Measurements from ENCODE around the gene SF3A2.

SF3A2 gene

GRCh38 chr19:2274185-2274711, 37.6 kb downstream of the SF3A2 start:
- no peak for TF ChIP-seq CTCF (IDR thresholded peaks at IDR 0.05; ENCODE audit: low read depth, low read length)
- H3K36me3 ChIP-seq = peaks cover 37% of the 10 kb centered on the region
- H3K9me3 ChIP-seq (ENCODE audit: severe bottlenecking) = no peaks in the 10 kb centered on the region
- no peak overlapping the region for H3K4me3 ChIP-seq (ENCODE audit: low read depth, low read length)
- DNase-seq = no peak
- H3K27me3 ChIP-seq (ENCODE audit: insufficient read depth, low read depth, severe bottlenecking) = no peaks in the 10 kb centered on the region
- no peak overlapping the region for H3K27ac ChIP-seq

DNA sequence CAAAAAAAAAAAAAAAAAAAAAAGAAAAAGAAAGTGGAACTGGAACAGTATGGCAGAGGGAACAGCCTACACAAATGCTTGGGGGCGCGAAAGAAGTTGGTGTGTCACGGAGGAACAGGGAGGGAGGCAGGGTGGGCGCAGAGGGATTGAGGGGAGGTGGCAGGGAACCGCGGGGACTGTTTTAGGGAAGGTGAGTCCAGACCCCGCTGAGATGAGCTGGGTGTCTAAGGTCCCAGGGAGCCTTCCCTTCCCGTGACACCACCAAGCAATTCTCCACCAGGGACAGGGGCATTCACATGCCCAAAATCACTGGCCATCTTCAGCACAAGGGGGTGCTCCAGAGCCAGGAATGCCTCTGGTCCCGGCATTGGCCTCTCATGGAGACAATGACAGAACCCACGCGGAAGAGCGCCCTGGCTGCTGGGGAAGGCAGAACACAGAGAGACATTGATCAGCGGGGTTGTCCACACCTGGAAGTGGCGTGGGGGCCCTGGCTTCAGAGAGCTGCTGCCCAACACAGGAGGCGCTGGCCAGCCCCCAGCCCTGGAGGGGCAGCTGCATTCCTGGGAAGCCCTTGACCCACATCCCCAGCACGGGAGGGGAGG, 38.4 kb downstream of the SF3A2 start:
- no peak overlapping the region for H3K4me3 ChIP-seq (ENCODE audit: low read depth, low read length)
- DNase-seq = peak; percentile 85
- H3K36me3 ChIP-seq = peaks cover 31% of the 10 kb centered on the region
- H3K27me3 ChIP-seq (ENCODE audit: insufficient read depth, low read depth, severe bottlenecking) = no peaks in the 10 kb centered on the region
- no peaks in the 10 kb centered on the region for H3K9me3 ChIP-seq (ENCODE audit: severe bottlenecking)
- peak overlapping the region; percentile 49 for H3K27ac ChIP-seq
- TF ChIP-seq CTCF (IDR thresholded peaks at IDR 0.05; ENCODE audit: low read depth, low read length) = peak; percentile 93

DNA sequence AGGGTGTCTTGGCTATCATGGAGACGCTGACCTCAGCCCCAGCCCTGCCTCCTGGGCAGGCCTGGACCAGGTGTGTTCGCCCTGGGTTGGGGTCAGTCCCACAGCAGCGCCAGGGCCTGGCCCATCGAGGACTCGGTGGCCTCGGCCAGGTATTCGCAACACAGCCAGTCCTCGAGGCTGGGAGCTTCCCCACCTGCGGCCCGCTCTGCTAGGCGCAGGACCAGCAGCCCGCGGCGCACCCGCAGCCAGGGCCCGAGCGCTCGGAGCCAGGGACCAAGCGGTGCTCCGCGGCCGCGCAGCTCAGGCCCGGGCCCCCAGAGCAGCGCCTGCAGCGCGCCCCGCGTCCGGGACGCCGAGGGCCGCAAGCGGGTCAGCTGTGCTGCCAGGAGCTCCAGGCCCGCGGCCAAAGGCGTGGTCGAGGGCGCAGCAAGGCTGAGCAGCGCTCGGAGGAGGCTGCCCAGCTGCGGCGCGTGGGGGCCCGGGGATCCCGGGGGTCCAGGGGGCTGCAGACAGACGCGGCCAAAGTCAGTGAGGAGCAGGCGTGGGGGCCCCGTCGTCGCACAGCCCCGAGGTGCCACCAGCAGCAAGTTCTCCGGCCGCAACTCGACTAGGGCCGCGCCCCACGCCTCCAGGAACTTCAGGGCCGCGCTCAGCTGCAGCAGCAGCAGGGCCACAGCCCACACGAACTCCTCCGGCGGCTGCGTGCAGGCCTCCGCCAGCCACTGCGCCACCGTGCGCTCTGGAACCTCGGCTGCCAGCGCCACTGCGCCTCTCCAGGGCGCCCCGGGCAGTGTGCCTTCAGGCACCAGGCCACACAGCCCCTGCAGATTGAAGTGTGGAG, 39.2 kb downstream of the SF3A2 start:
- Histone ChIP-seq H3K27me3 (ENCODE audit: insufficient read depth, low read depth, severe bottlenecking) (no peaks in the 10 kb centered on the region), H3K27ac (peak overlapping the region; percentile 49; the same call in 1 of the 2 replicates), H3K9me3 (ENCODE audit: severe bottlenecking) (no peaks in the 10 kb centered on the region), H3K4me3 (ENCODE audit: low read depth, low read length) (no peak overlapping the region), H3K36me3 (peaks cover 26% of the 10 kb centered on the region)
- no peak for DNase-seq
- no peak for TF ChIP-seq CTCF (IDR thresholded peaks at IDR 0.05; ENCODE audit: low read depth, low read length)

GRCh38 chr19:2276429-2276986, 39.9 kb downstream of the SF3A2 start:
- H3K9me3 ChIP-seq (ENCODE audit: severe bottlenecking) = no peaks in the 10 kb centered on the region
- no peaks in the 10 kb centered on the region for H3K27me3 ChIP-seq (ENCODE audit: insufficient read depth, low read depth, severe bottlenecking)
- H3K36me3 ChIP-seq = peaks cover 20% of the 10 kb centered on the region
- no peak overlapping the region for H3K4me3 ChIP-seq (ENCODE audit: low read depth, low read length)
- DNase-seq = no peak
- no peak for TF ChIP-seq CTCF (IDR thresholded peaks at IDR 0.05; ENCODE audit: low read depth, low read length)
- H3K27ac ChIP-seq = no peak overlapping the region

DNA sequence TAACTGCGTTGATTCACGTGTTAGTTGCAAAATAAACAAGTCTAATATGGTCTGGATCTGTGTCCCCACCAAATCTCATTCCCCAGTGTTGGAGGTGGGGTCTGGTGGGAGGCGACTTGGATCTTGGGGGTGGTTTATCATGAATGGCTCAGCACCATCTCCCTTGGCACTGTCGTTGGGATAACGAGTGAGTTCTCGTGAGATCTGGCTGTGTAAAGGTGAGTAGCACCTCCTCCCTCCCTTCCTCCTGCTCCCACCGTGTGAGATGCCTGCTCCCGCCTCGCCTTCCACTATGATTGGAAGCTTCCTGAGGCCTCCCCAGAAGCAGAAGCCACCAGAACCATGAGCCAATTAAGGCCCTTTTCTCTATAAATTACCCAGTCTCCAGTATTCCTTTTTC, 40.5 kb downstream of the SF3A2 start:
- DNase-seq = no peak
- Histone ChIP-seq H3K27ac (no peak overlapping the region), H3K4me3 (ENCODE audit: low read depth, low read length) (no peak overlapping the region), H3K9me3 (ENCODE audit: severe bottlenecking) (no peaks in the 10 kb centered on the region), H3K36me3 (peaks cover 13% of the 10 kb centered on the region), H3K27me3 (ENCODE audit: insufficient read depth, low read depth, severe bottlenecking) (no peaks in the 10 kb centered on the region)
- no peak for TF ChIP-seq CTCF (IDR thresholded peaks at IDR 0.05; ENCODE audit: low read depth, low read length)

All from WERI-Rb-1 (cell line).